H54 (cell line): ENCODE measurements around the gene CHAMP1.

Experiments used
- DNase-seq: peaks from one replicate; pipeline ENCODE4 v3.0.0; 2011; ENCODE audit warnings: low spot score, mixed read lengths; ENCODE audit not compliant: insufficient read length
- FAIRE-seq: peaks from 3 replicates; lab custom pipeline; 2011; peaks lifted over from hg19 to GRCh38; lab: Jason Lieb, UNC
- POLR2A ChIP-seq: IDR thresholded peaks from 2 replicates; pipeline ENCODE4 v1.6.1; 2011; ENCODE audit warnings: low read depth, mild to moderate bottlenecking, low read length

CHAMP1 gene

DNA sequence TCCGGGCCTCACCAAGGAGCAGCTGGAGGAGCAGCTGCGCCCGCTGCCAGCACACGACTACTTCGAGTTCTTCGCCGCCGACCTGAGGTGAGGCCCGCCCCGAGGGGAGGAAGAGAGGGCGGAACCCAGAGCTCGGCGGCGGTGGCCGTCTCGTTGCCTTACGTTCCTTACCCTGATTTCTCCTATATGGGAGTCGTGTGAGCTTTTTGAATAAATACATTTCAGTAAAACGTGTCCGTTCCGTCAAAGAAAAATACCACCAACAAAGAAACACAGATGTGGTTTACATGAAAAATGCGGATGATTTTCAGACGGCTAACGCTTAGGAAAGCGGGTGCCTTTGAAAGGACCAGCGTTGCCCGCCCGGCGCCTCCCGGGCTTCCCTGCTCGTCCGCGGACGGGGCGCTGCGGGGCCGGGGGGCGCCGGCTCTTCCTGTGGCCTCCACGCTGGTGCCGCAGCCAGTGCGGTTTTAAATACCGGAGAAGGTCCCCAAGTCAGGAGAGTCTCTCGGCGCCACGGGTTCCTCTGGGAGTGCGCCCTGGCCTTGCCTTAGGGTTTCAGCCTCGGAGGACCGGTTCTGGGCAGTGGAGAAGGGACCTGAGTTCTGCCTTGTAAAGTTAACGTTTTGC is 32.1 kb upstream of the CHAMP1 start:
- peak; percentile 55 for FAIRE-seq
- peak; percentile 31; the same call in 1 of the 2 replicates for TF ChIP-seq POLR2A
- peak; percentile 71 for DNase-seq

DNA sequence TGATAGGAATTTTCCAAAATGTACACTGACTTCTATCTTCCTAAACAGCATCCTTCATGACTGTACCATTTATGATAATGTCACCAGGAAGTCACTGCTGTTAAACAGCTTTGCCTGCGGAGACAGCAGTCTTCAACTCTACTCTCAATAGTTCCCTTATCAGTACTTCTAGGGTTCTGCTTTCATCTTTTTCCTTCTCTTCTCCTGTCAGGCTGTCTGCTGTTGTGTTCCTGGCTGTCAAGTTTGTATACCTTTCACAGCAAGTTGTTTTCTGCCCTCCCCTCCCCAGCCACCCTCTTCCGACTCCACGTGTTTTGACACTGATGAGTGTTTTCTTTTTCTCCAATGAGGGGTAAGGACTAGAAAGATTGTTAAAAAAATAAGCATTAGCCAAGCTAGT is 30.7 kb upstream of the CHAMP1 start:
- FAIRE-seq: peak; percentile 64

GRCh38 chr13:114284680-114285079 is 29.6 kb upstream of the CHAMP1 start:
- FAIRE-seq: no peak
- TF ChIP-seq POLR2A: no peak
- DNase-seq: no peak

More for the DNA sequence above, 30.7 kb upstream of the CHAMP1 start:
- no peak for DNase-seq
- no peak for TF ChIP-seq POLR2A

- peak; percentile 61 for FAIRE-seq
- no peak for TF ChIP-seq POLR2A
Measured at GRCh38 chr13:114285166-114285808, 29.0 kb upstream of the CHAMP1 start.

DNA sequence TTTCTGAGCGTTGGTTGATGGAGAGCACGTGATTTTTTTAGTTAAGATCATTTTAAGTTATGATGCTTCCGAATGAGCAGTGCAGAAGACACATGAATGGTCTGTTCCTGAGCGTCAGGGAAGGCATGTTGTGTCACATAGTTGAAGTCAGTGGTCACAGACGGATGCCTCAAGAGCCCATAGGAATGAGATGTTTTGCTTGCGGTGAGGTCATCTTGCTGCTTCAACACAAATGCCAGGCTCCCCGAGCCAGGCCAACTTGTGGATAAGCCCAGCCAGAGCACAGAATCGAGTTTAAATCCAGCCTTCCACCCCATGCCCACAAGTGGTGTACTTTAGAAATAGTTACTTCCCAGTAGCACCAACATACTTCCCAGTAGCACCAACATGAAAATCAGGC is 27.5 kb upstream of the CHAMP1 start:
- TF ChIP-seq POLR2A: no peak
- FAIRE-seq (no peak), DNase-seq (no peak)

More at GRCh38 chr13:114285166-114285808, 29.0 kb upstream of the CHAMP1 start:
- DNase-seq: peak; percentile 38

- no peak for DNase-seq
- no peak for TF ChIP-seq POLR2A
- no peak for FAIRE-seq
Measured at GRCh38 chr13:114288157-114288591, 26.1 kb upstream of the CHAMP1 start.

DNA sequence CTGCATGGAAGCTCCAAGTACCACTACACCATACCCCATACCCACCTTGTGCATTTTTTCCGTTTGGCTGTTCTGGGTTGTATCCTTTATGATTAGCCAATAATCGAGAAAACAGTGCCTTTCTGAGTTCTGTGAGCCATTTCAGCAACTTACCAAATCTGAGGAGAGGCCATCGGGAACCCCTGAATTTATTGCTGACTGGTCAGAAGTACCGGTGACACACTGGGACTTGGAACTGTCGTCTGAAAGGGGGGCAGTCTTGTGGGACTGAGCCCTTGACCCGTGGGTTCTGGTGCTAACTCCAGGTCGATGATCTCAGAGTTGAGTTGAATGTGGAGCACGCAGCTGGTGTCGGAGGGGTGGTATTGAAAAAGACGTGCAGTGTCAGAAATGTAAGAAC is 17.9 kb upstream of the CHAMP1 start:
- no peak for TF ChIP-seq POLR2A

DNA sequence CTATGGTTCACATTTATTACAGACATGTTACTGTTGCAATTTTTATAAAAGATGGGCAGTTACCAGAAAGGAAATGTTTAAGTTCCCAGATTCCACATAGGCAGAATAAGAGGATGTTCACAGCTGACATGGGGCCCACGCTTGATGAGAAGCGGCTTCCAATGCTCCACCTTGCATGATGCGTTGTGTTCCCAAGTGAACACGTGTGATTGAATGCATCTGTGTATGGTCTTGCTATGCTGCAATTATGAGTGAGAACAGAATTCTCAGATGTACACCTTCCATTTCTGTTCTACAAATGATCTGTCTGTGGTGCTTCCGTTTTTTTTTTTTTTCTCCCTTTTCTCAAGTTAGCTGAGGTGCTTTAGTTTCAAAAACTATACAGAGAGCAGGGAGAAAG is 17.4 kb upstream of the CHAMP1 start:
- FAIRE-seq (no peak), DNase-seq (no peak)
- TF ChIP-seq POLR2A: no peak

More for the DNA sequence above, 17.9 kb upstream of the CHAMP1 start:
- no peak for DNase-seq
- FAIRE-seq: no peak

- no peak for FAIRE-seq
Measured at GRCh38 chr13:114298866-114299265, 15.4 kb upstream of the CHAMP1 start.

GRCh38 chr13:114299604-114300305 is 14.5 kb upstream of the CHAMP1 start:
- FAIRE-seq: no peak
- TF ChIP-seq POLR2A: no peak
- no peak for DNase-seq

More at GRCh38 chr13:114298866-114299265, 15.4 kb upstream of the CHAMP1 start:
- no peak for TF ChIP-seq POLR2A
- DNase-seq: no peak

DNA sequence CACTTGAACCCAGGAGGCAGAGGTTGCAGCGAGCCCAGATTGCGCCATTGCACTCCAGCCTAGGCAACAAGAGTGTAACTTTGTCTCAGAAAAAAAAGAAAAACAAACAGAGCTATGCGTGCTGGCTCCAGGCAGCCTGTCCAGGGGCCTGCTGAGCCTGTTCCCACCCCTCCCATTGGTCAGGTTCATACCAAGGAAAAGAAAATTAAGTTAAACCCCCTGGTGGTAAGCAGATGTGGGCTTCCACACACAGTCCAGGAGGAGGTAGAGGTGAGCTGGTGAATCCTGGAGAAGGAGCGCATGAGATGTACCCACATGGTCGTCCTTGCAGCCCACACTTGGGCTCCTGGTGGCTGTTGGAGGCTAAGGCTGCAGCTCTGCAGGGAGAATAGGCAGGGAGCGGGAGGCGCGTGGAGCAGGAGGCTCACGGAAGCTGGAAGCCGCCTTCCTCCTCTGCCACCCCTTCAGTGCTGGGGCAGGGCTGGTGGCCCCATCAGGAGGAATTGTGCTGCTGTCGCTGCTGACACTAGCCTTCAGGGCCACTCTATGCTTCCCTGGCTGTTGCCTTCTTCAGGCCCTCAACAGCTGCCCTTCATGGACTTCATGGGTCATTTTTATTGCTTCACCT is 10.5 kb upstream of the CHAMP1 start:
- no peak for TF ChIP-seq POLR2A
- DNase-seq: no peak
- FAIRE-seq: no peak

GRCh38 chr13:114304346-114305034 is 9.8 kb upstream of the CHAMP1 start:
- FAIRE-seq (no peak), DNase-seq (no peak)
- TF ChIP-seq POLR2A: no peak

GRCh38 chr13:114309086-114309485 is 5.2 kb upstream of the CHAMP1 start:
- no peak for DNase-seq
- TF ChIP-seq POLR2A: no peak
- no peak for FAIRE-seq
